Middle frontal gyrus (tissue), 1 donor: ENCODE data around the gene SCGN.
A peak's percentile ranks its signal among the peaks of the same experiment; 100 is the strongest.

Source experiments
- DNase-seq: peaks from one replicate; pipeline ENCODE4 v3.0.0-alpha.2; 2015; ENCODE audit warnings: low spot score; ENCODE audit errors: extremely low spot score

SCGN gene, protein sequence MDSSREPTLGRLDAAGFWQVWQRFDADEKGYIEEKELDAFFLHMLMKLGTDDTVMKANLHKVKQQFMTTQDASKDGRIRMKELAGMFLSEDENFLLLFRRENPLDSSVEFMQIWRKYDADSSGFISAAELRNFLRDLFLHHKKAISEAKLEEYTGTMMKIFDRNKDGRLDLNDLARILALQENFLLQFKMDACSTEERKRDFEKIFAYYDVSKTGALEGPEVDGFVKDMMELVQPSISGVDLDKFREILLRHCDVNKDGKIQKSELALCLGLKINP

DNA sequence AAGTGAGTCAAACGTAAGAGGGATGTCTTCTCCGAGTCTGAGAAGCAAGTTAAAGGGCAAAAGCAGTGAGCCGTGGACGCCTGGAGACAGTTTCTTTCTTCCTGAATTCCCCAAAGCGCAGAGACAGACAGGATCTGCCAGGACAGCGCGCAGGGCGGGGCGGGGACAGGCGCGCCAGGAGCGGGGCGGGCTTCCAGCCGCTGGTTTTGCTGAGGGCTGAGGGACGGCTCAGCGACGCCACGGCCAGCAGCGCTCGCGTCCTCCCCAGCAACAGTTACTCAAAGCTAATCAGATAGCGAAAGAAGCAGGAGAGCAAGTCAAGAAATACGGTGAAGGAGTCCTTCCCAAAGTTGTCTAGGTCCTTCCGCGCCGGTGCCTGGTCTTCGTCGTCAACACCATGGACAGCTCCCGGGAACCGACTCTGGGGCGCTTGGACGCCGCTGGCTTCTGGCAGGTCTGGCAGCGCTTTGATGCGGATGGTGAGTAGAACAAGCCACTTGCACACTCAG, at the start of gene SCGN:
SCGN (plus strand) TSS at position 209 of the 509 bp plus-strand sequence; CDS start at position 398, 189 bp downstream.
- no peak for DNase-seq

DNA sequence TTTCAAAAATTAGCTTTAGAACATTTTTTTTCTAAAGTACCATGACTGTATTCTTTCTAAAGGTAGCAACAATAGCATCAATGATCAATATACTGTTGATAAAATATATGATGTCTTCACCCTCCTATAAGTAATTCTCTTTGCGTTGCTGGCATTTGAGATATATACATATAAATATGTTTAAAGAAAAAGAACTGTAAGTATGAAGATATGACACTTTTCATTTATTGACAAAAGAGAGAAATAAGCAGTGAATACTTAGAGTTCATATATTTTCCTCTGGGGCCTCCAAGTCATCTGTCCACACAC, 49.4 kb upstream of the SCGN start:
- no peak for DNase-seq

DNA sequence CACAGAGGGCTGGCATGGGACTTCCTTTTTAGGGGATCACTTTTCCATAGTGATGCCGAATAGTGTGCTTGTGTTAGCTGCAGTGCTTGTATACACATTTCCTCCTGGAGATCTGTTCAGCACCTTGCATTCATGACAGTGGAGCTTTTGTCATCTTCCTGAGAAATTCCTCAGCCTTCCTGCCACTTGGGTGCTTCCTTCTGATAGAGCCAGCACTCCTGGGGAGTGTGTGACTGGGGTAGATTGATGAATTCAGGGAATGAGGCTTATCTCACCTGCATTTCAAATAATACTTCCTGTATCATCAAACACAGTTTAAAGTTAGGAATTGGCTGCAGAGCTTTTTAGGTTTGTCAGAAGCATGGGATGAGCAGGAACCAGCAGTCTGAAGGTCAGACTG, 48.8 kb upstream of the SCGN start:
- no peak for DNase-seq

DNA sequence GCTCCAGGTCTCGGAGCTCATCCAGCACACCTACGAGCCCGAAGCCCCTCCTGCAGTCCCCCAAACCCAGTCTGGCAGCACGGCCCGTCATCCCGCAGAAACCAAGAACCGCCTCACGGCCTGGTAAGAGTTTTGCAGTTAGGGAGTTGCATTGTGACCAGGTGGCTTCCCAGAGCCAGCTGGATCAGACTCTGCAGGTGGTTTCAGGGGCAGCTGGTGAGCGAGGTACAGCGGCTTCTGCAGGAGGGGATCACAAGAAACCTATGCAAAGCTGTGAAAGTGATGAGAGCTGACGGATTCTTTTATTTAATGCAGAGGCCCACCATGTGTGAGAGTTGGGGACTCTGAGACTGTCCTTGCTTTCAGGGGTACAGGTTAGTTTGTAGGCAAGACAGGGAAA, 45.9 kb upstream of the SCGN start:
- DNase-seq, result no peak

DNA sequence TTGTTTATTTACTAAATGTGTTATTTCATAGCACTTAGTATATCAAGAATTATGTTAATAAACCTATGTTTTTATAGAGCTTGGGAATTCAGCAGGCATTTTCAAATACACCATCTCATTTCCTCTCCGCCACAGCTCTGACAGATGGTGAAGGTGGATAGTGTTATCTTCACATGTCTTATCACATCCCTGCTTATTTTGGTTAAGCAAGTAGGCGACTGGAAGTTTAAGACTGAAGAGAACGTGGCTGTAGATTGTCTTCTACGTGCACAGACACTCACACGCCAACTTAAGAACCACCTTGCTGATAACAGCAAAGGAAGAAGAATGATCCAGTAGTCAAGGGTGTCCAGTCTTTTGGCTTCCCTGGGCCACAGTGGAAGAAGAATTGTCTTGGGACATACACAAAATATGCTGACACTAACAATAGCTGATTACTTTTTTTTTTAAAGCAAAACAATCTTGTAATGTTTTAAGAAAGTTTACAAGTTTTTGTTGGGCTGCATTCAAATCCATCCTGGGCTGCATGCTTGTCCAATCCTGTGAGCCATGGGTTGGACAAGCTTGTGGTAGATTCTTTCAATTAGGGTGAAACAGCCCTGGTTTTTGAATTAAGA, 43.3 kb upstream of the SCGN start:
- peak; percentile 18 for DNase-seq

DNA sequence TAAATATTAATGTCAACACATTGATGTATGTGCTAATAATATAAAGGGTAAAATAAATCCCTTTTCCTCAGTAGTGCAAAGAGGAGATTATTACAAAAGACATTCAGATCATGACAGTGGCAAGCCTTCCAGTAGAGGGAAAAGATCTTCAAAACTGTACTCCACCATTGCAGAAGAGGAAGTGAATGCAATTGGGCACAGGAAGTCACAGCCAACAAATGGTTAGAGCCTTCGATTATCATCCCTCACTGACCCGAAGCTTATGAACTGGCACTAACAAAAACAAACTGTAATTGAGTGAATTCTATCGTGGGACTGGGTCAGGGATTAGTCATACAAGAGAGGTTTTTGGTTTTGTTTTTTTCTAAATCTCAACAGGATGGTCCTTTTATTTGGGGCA, 39.3 kb upstream of the SCGN start:
- no peak for DNase-seq

DNA sequence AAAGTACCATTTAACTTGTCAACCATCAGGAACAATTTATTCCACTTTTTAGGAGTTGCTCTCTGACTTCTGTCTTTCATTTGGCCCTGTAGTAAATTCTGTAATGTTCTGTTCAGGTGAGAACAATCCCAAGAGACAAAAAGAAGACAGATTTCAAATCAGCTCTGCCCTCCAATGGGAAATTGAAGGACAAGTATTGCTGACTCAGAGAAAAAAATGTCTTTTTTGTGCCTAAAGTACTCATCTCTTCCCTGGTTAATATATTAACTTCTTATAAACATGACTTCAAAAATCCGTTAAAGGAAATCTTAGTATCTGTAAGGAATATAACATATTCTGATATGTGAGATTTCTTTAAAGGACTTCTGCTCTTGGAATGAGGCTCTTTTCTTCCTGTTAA, 38.6 kb upstream of the SCGN start:
- no peak for DNase-seq

DNA sequence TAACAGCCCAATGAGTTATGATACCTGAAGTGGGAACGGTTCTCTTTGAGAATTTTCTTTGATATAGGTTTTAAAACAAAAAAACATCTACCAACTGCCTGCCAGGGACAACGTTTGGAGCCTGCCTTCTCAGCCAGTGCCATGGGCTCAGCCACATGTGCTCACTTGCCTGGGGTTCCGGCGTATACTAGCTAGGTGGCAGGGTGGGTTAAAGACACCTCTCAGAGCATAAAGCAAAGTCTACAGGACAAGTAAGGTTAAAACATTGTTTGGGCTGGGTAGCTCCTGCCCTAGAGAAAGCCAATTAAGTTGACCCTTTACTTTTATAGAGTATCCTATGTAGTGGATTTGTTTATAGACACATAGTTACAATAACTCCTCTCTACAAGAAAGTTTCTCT, 38.0 kb upstream of the SCGN start:
- DNase-seq, result no peak

DNA sequence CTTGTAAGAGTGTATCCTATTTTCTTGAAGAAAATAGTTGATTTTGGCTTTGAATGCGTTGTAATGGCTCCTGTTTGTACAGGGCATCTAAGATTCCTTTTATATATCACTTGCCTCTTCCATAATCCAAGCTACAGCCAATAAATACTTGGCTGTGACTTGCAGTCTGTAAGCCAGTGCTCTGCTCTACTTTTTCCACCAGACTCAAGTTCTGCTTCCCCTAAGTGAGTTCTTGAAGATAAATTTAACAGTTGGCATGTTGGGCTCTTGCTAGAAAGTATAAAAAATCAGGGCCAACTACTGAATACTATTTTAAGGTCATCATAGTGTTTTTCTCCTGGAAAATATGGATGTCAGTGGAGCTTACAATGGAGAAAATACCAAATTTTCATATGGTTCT, 36.5 kb upstream of the SCGN start:
- peak; percentile 11 for DNase-seq

DNA sequence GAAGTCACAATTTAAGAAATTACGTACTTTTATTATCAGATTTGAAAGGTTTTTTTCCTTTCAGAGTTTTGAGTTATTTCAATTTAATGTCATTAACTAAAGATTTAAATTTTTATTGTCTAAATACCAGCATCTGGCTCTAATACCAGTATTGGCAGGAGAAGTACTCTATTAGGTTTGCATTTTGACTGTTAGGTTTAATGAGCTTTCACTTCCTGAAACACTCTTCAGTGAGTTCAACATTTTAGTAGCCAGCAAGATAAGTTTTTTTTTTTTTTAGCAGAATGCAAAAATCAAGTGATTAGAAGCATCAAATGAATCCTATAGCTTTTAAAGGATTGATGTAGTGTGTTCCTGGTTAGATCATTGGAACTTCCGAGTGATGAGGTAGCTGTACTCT, 34.0 kb upstream of the SCGN start:
- DNase-seq, result no peak

DNA sequence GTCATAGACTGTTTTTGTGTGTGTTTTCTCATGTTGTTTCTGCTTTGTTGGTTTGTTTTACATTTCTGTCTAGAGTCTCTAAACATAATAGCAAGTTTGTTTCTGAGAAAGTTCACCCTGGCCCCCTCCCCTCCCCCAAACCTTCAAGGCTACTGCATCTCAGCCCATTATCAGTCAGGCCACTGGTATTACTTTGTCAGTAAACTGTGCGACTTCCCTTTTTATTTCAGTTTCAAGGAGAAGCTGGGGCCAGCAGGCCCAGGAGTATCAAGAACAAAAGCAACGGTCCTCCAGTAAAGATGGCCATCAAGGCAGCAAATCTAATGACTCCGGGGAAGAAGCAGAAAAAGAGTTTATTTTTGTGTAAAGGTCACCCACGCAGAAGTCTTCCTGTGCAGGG, 32.8 kb upstream of the SCGN start:
- no peak for DNase-seq

DNA sequence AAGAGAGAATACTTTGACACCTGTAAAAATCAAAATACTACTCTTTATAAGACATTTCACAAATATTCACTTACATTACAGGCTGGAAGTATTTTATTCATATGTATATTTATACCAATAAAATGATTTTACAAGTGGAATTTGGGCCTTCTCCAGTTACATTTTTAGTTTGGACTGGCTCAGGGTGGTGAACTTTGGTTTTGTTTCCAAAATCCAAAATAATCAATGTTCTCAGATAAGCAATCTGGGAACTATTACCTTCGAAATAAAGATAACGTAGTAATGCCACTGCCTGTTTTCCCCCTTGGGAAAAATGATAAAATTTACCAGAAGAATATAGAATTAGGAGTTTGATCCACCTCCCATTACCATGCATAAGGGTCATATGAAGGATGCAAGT, 31.6 kb upstream of the SCGN start:
- no peak for DNase-seq

DNA sequence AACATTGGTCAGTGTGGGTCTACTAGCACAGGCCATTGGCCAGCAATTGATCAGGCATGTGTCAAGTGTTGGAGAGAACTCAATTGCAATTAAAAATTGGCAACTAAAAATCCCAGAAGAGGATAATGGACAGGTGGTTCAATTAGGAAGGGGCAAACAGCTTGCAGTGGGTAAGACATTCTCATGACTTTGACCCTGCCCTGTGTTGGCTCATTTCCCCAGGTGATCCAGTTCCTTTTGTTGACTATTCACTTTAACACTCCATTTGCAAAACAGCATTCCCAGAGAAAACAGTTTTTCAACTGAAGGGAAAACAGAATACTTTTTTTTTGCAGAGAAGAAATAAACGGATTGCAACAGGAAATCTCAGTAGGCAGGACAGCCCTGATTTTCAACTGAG, 28.9 kb upstream of the SCGN start:
- DNase-seq, result no peak

DNA sequence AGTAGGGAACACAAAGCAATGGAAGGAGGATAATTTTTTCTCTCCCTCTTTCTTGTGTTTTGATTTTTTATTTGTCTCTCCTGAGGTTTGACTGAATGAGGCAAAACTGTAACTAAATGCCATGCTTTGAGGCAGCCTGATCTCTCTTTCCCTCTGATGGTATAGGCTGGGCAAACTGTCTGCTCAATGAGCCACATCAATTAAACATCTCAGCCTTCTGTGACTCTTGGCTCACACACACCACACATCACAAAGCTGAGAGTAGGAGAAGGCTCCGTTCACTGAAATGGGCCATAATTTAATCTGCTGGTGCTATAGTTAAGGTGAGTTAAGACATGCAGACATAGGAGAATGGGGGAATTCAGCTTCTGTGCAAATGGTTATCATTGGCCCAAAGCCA, 28.1 kb upstream of the SCGN start:
- no peak for DNase-seq

DNA sequence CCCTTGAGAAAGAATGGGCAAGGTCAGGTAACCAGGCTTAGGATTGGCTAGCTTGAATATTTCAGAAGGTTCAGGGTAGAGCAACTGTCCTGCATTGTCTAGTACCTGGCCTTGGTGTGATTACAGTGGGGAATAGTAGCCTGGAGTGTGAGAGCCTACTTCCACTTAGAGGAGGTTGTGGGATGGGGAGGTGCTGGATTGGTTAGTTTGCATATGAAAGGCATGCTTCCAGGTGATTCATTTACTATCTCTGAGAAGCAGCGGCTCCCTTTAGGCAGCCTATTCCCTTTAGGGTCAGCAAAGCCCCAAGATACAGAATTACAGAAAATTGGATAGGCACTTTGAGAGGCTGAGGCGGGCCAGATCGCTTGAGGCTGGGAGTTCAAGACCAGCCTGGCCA, 25.0 kb upstream of the SCGN start:
- no peak for DNase-seq

DNA sequence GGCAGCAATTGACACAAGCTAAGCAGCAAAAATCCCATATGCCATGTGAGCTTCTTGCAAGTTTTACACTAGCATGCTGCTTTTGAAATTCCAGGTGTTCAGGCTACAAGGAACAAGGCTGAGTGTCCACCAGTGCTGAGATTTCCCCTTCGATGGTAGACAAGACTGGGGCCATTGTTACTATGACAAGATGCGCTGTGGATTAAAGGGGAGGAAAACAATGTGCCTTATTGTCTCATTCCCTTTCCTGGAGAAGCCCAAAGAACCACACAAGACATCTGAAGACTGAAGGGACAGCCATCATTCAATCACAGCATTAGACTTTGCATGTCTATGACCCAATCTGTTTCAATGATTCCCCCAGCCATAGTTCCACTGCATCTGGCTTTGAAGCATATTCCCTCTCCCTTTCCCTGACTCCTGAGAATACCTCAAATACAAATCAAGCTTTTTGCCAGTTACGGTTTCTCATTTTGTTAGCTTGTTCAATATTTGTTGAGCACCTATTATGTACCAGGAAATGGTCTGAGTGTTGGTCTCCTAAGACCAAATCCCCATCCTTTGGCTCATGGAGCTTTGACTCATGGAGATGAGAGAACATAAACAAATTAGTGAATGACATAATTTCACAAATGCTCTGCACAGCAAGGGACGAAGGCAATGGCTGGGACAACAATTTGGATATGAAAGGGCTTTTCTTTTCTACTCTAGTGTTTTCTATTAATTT, 23.4 kb upstream of the SCGN start:
- no peak for DNase-seq

DNA sequence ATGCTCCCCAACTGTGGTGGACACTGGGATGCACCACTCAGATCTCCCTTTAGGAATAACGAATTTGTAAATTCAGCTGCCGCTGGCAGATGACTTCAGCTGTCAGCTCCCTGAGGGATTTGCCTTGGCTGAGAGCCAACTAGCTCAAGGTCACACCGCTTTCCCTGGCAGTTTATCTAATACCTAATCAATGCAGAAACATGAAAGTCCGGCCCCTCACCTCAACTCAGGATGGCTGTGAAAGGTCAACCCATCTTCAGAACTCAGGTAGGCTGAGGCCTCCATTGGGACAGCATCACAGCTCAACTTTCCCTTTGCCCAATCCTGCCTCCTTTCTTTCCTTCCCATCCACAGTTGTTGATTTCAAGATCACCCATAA, 22.8 kb upstream of the SCGN start:
- no peak for DNase-seq

DNA sequence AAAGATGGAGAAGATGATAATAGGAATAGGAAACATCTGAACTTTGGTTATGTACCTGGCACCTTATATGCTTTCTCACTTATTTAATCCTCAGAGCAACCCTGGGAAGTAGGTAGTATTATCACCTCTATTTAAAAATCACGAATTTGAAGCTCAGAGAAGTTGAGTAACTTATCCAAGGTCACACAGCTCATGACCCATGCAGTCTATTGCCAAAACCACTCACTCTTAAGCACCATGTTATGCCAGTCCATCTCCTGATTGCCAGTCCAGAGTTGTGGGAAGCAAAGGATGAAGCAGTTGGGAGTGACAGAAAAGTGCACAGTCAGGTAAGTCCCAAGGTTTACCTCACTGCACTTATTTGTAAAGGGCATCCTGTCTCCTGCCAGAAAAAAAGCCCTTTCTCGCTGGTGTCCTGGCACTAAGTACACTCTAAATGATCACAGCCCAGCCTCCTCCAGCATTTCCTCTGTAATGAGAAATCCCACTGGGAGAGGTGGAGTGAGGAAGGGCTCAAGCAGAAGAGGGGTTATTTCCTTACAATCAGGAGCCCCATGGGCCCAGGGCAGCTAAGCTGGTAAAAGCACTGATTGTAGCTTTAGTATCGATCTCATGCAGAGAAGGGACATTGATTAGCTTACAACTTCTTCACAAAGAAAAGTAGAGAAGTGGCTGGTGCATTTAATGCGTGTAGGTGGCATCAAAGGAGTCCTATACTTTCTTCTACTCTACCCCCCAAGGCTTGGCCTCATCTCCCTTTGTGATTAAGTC, 21.3 kb upstream of the SCGN start:
- no peak for DNase-seq

DNA sequence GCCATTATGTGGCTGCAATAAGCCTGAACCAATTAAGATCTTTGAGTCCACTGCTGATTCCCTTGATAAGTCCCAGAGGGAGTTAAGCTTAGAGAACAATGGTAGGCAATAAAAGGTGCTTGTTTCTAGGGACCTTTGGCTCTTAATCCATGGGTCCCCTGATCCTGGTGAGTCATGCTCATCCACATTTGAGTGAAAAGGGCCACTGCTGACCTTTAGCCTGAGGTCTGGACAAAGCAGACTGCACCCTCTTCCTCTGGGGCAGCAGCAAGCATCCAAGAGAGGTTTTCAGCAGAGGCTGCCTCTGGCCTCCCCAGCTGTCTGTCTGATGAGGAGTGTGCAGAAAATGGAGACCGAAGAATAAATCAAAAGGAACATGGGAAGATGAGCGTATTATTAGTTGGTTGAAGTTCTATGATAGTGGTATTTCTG, 16.1 kb upstream of the SCGN start:
- no peak for DNase-seq

DNA sequence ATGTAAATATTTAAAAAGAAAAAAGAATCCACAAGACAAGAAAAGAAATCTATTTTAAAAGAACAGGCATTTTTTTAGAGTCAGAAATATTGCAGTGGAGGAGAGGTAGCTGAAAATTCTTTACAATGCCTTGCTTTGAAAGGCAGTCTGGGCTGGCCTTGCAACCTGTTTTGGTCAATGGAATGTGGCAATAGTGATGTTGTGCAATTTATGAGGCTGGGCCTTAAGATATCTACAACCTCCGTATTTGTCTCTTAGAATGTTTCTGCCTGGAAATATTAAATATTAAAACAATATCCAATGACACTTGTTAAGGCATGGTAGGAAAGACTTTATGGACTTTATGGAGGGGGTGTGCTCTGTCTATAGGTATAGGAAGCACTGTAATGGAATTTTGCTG, 14.8 kb upstream of the SCGN start:
- no peak for DNase-seq

DNA sequence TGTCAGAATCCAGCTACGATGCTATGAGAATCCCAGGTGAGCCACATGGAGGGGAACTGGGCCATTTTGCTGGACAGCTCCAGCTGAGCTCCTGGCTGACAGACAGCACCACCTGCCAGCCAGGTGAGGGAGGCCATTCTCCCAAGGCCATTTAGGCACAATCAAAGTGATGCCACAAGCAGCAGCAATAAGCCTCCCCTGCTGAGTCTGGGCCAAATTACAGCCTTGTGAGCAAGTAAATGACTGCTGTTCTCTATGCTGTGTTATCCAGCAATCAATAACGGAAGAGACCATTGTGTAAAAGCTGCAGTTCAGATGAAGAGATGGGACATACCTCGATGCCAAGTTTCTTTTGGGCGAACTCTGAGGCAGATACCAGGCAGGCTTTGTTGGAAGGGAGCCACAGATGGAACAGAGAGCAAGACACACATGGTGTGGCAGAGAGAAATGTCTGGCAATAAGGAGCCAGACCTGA, 14.0 kb upstream of the SCGN start:
- no peak for DNase-seq

DNA sequence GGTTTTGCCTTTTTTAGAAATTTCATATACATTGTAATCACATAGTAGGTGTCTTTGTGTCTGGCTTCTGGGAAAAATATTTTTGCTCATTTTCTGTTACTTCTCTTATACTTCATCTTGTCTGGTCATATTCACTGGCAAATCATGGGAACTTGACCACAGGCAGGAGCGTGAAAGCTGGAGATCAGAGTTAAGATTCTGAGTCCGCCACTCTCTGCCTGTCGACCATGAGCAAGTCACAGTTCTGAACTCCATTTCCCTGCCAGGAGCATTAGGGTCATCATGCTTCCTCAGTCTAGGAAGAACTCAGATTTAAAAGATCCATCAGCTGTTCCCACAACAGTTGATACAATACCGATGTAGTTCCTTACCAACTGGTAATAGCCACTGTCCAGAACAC, 12.4 kb upstream of the SCGN start:
- no peak for DNase-seq
